Measurements from ENCODE around the gene PTPRU.

DNA sequence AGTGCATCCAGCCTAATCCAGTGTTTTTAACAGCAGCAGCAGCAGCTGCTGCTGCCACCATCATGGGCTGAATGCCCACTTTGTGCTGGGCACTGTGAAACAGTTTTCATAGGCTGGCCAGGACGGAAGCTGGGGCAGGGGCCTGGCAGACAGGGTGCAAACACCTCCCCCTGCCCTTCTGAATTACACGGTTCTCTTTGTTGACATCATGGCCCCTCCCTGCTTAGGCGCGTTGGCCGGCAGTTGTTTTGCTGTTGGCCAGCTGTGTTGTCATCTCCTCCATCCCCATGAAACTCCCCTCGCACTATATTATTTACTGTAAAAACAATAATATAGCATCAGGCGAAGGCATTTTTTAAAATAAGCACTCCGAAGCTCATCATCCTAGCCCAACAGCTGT, 33.1 kb downstream of the PTPRU start:
- TF ChIP-seq CTCF (IDR thresholded peaks at IDR 0.05) (no peak), POLR2AphosphoS5 (IDR thresholded peaks at IDR 0.05; ENCODE audit: insufficient read depth in 1 of 2, low read depth in 1 of 2) (no peak)

Data from vagina (tissue), 2 donors.